HepG2 (cell line): ENCODE results near the gene ZNF28. TPM values are rescaled to one million over a fixed set of nuclear protein-coding genes. Genes with fewer than 3 reads are reported as not detected.
A peak's percentile ranks its signal among the peaks of the same experiment; 100 is the strongest.
"Not testable (repeated sequence)": the region's sequence is repeated elsewhere in the genome, so short reads cannot be mapped to it uniquely, and the experiment has no call there.

Source experiments
- ATAC-seq: fragments of 200-7000 bp; cut with Tn5 transposase; 3 replicates; pipeline ENCODE4 v1.9.1; 2020; ENCODE audit warnings: mild to moderate bottlenecking, moderate library complexity
- Bru-seq: library from RNA; stranded (reverse); fragments of 400-500 nt; gene quantifications from one replicate; lab custom pipeline; 2021; lab: Mats Ljungman, UMichigan
- BruChase-seq, 2 experiments: library from RNA; stranded (reverse); fragments of 400-500 nt; gene quantifications; one replicate each; lab custom pipeline; 2021; lab: Mats Ljungman, UMichigan
- BruUV-seq: library from RNA; stranded (reverse); fragments of 400-500 nt; replicated peaks from 2 replicates; lab custom pipeline; 2021; lab: Mats Ljungman, UMichigan
- CTCF ChIA-PET: fragments of 300-600 bp; formaldehyde crosslinking; extraction: SDS; loops from one replicate; lab custom pipeline; 2021; ENCODE audit warnings: low total read pairs, inconsistent platforms, low intra/inter-chr PET ratio; lab: Yijun Ruan, JAX
- POLR2A ChIA-PET: fragments of 350-600 bp; sonication (Branson Sonifier 250); formaldehyde crosslinking; loops from one replicate; lab custom pipeline; 2020; ENCODE audit warnings: antibody characterized with exemption, inconsistent platforms; lab: Yijun Ruan, JAX
- DNase-seq: peaks from one replicate; pipeline ENCODE4 v3.0.0-alpha.2; 2015; ENCODE audit warnings: low spot score
- FAIRE-seq: peaks from 3 replicates; lab custom pipeline; 2011; peaks lifted over from hg19 to GRCh38; lab: Jason Lieb, UNC
- H2AFZ ChIP-seq: one replicate; pipeline ENCODE4 v1.6.1; 2011; ENCODE audit warnings: low read length, inconsistent platforms
- H3K27ac ChIP-seq: fragments of 300-600 bp; 3 replicates; pipeline ENCODE4 v1.8.0; 2011; ENCODE audit warnings: mixed run types, mild to moderate bottlenecking, mixed read lengths, low read length, inconsistent platforms; ENCODE audit not compliant: insufficient read depth; ENCODE audit errors: extremely low read length
- H3K27me3 ChIP-seq, 2 experiments: fragments of 200-600 bp in 1 of 2; 2 replicates in 1 of 2; 3 replicates in 1 of 2; pipeline versions ENCODE4 v1.6.0 to v1.8.0; 2011; ENCODE audit warnings: low read length in 2 of 2, mild to moderate bottlenecking in 2 of 2, moderate library complexity in 2 of 2, inconsistent platforms in 1 of 2; ENCODE audit not compliant: insufficient read depth in 2 of 2, control insufficient read depth in 1 of 2
- H3K36me3 ChIP-seq, 2 experiments: fragments of 200-600 bp in 1 of 2; replicated peaks in 1 of 2; 2 replicates in 1 of 2; 3 replicates in 1 of 2; pipeline versions ENCODE4 v1.5.1 to v1.8.0; 2011; ENCODE audit warnings: low read length in 2 of 2, inconsistent platforms in 1 of 2; ENCODE audit not compliant: insufficient read depth in 2 of 2, control insufficient read depth in 1 of 2
- H3K4me1 ChIP-seq: 2 replicates; pipeline ENCODE4 v1.5.1; 2012; ENCODE audit warnings: low read length, inconsistent platforms; ENCODE audit not compliant: insufficient read depth
- H3K4me2 ChIP-seq: 2 replicates; pipeline ENCODE4 v1.6.0; 2011; ENCODE audit warnings: low read depth, low read length, inconsistent platforms
- H3K4me3 ChIP-seq, 3 experiments: fragments of 200-600 bp in 1 of 3; sonication (generic), shearing (Covaris generic) in 1 of 3; replicated peaks in 1 of 3; 2 replicates each; pipeline ENCODE4 v1.5.1; 2011 to 2016; ENCODE audit warnings: low read length in 3 of 3, inconsistent platforms in 2 of 3, low read depth in 2 of 3, mild to moderate bottlenecking in 2 of 3, control low read depth in 1 of 3, mixed read lengths in 1 of 3; ENCODE audit not compliant: insufficient read depth in 1 of 3
- H3K79me2 ChIP-seq: one replicate; pipeline ENCODE4 v1.6.1; 2011; ENCODE audit warnings: low read length, inconsistent platforms; ENCODE audit not compliant: insufficient read depth
- H3K9ac ChIP-seq: 2 replicates; pipeline ENCODE4 v1.6.0; 2011; ENCODE audit warnings: mild to moderate bottlenecking, low read depth, low read length, inconsistent platforms; ENCODE audit not compliant: insufficient read depth
- H3K9me3 ChIP-seq: 2 replicates; pipeline ENCODE4 v1.5.1; 2012; ENCODE audit warnings: mild to moderate bottlenecking, low read length
- H4K20me1 ChIP-seq: 2 replicates; pipeline ENCODE4 v1.6.0; 2011; ENCODE audit warnings: inconsistent platforms, mild to moderate bottlenecking, low read length, moderate library complexity; ENCODE audit not compliant: insufficient read depth
- ELF1 ChIP-seq: sonication (generic); formaldehyde crosslinking; IDR thresholded peaks from 2 replicates; pipeline ENCODE4 v1.4.0; 2020; ENCODE audit warnings: missing genetic modification reagents
- GABPB1 ChIP-seq: IDR thresholded peaks from 2 replicates; pipeline ENCODE4 v1.6.1; 2016; ENCODE audit warnings: mild to moderate bottlenecking, missing genetic modification reagents, moderate library complexity, missing compliant biosample characterization
- HNF4A ChIP-seq: sonication (generic); formaldehyde crosslinking; IDR thresholded peaks from 2 replicates; pipeline ENCODE4 v1.4.0; 2020; ENCODE audit warnings: missing genetic modification reagents
- PHF8 ChIP-seq: sonication (generic); formaldehyde crosslinking; IDR thresholded peaks from 2 replicates; pipeline ENCODE4 v1.5.0; 2020; ENCODE audit warnings: missing genetic modification reagents
- SAP130 ChIP-seq: IDR thresholded peaks from 2 replicates; pipeline ENCODE4 v1.6.1; 2016; ENCODE audit warnings: low read depth
- ZMYM4 ChIP-seq: sonication (generic); formaldehyde crosslinking; IDR thresholded peaks from 2 replicates; pipeline ENCODE4 v1.8.1; 2023; ENCODE audit warnings: mild to moderate bottlenecking, missing genetic modification reagents
- ZNF121 ChIP-seq: sonication (generic); formaldehyde crosslinking; IDR thresholded peaks from 2 replicates; pipeline ENCODE4 v1.5.0; 2020; ENCODE audit warnings: mild to moderate bottlenecking, missing genetic modification reagents
- ZNF687 ChIP-seq: sonication (generic); formaldehyde crosslinking; IDR thresholded peaks from 2 replicates; pipeline ENCODE4 v1.5.1; 2020; ENCODE audit warnings: mild to moderate bottlenecking, missing genetic modification reagents, moderate library complexity
- WGBS: methylation state at CpG from one replicate; pipeline ENCODE4 v1.1.6; 2017; ENCODE audit warnings: low lambda C conversion rate; 5-methylcytosine and 5-hydroxymethylcytosine counted together
- in situ Hi-C: cut with HindIII; loops from 2 replicates; pipeline ENCODE4 v1.10.0; 2017; ENCODE audit warnings: low pct_unique_long_range_greater_than_20kb; ENCODE audit not compliant: extremely low pct_ligation_motif_present
- intact Hi-C: fragments of 100-400 bp; cut with micrococcal nuclease; formaldehyde crosslinking; loops from one replicate; pipeline ENCODE4 v1.10.0; 2022; ENCODE audit not compliant: unreplicated experiment
- long read RNA-seq, 2 experiments: library from RNA in 1 of 2; library from polyadenylated mRNA in 1 of 2; stranded (forward) in 1 of 2; unstranded in 1 of 2; transcript quantifications; one replicate each; pipeline ENCODE4 v2.0.0, GENCODE V29; 2019 to 2022
- polyA minus RNA-seq, 3 experiments: library from RNA; depleted of rRNA, polyadenylated mRNA; stranded (reverse); fragments of >200 nt; gene quantifications; 2 replicates each; pipeline ENCODE4 v1.2.3, GENCODE V29; 2011; ENCODE audit warnings: low replicate concordance in 1 of 3
- polyA plus RNA-seq, 8 experiments: library from polyadenylated mRNA; depleted of rRNA in 3 of 8; stranded (reverse) in 7 of 8; unstranded in 1 of 8; fragments of >200 nt; fragmentation: Illumina TruSeq in 4 of 8; extraction: Trizol in 4 of 8; gene quantifications; 2 replicates each; pipeline versions ENCODE4 v1.2.1 to v1.2.3, GENCODE V29; 2011 to 2016; ENCODE audit warnings: low read depth in 4 of 8, missing spikeins in 1 of 8, mixed read lengths in 1 of 8; ENCODE audit not compliant: insufficient read depth in 1 of 8
- total RNA-seq, 5 experiments: library from RNA; depleted of rRNA; stranded (reverse); fragments of >200 nt; fragmentation: Illumina TruSeq; extraction: Trizol; gene quantifications; 2 replicates each; pipeline ENCODE4 v1.2.3, GENCODE V29; 2016; ENCODE audit warnings: low read depth in 1 of 5
- TF ChIP-seq, protein P1 (sequence below): sonication (generic); formaldehyde crosslinking; IDR thresholded peaks from 2 replicates; pipeline ENCODE4 v1.5.0; 2020; ENCODE audit warnings: mild to moderate bottlenecking, missing genetic modification reagents, borderline replicate concordance

Gene ZNF28
- total RNA-seq (2016; rRNA removed; fragmentation: Illumina TruSeq; extraction: Trizol), result 16.0 and 20.0 TPM in 2 replicates
- 2.8 and 6.6 TPM in 2 replicates for total RNA-seq (2016; cell fraction: cytosol; rRNA removed; fragmentation: Illumina TruSeq; extraction: Trizol; ENCODE audit: low read depth)
- 14.5 and 21.3 TPM in 2 replicates for total RNA-seq (2016; cell fraction: insoluble cytoplasmic fraction; rRNA removed; fragmentation: Illumina TruSeq; extraction: Trizol)
- 4.3 and 6.9 TPM in 2 replicates for total RNA-seq (2016; cell fraction: membrane; rRNA removed; fragmentation: Illumina TruSeq; extraction: Trizol)
- total RNA-seq (2016; cell fraction: nucleus; rRNA removed; fragmentation: Illumina TruSeq; extraction: Trizol), result 5.6 and 7.5 TPM in 2 replicates
- 5.0 and 5.9 TPM in 2 replicates for polyA plus RNA-seq (2011; rRNA removed)
- 2.6 and 4.9 TPM in 2 replicates for polyA plus RNA-seq (2011; cell fraction: cytosol; rRNA removed)
- polyA plus RNA-seq (2011; cell fraction: nucleus; rRNA removed), result 1.5 and 2.5 TPM in 2 replicates
- polyA plus RNA-seq (2012), result 4.0 and 5.4 TPM in 2 replicates
- 6.4 and 6.5 TPM in 2 replicates for polyA plus RNA-seq (2016; cell fraction: cytosol; fragmentation: Illumina TruSeq; extraction: Trizol; ENCODE audit: low read depth)
- 9.5 and 12.4 TPM in 2 replicates for polyA plus RNA-seq (2016; cell fraction: insoluble cytoplasmic fraction; fragmentation: Illumina TruSeq; extraction: Trizol; ENCODE audit: low read depth)
- 2.9 and 4.3 TPM in 2 replicates for polyA plus RNA-seq (2016; cell fraction: membrane; fragmentation: Illumina TruSeq; extraction: Trizol; ENCODE audit: low read depth)
- polyA plus RNA-seq (2016; cell fraction: nucleus; fragmentation: Illumina TruSeq; extraction: Trizol; ENCODE audit: insufficient read depth, low read depth), result 4.1 and 6.4 TPM in 2 replicates
- 3.9 and 9.0 TPM in 2 replicates for polyA minus RNA-seq (2011; rRNA and poly(A)+ RNA removed; ENCODE audit: low replicate concordance)
- polyA minus RNA-seq (2011; cell fraction: cytosol; rRNA and poly(A)+ RNA removed), result 7.0 and 9.2 TPM in 2 replicates
- 3.7 and 9.4 TPM in 2 replicates for polyA minus RNA-seq (2011; cell fraction: nucleus; rRNA and poly(A)+ RNA removed)
- percentile 44 among the genes with signal in this experiment for Bru-seq, nascent RNA
- BruChase-seq, experiment 1, labeled RNA remaining after a 6-hour chase, result percentile 51 among the genes with signal in this experiment
- BruChase-seq, experiment 2, labeled RNA remaining after a 2-hour chase, result percentile 52 among the genes with signal in this experiment
- long read RNA-seq, experiment 1, partial matches to known transcripts, result 1 of 1 reads
- long read RNA-seq, experiment 1, other reads (novel, unspliced or antisense), result 0 of 1 reads
- long read RNA-seq, experiment 2, partial matches to known transcripts, result 1 of 4 reads
- long read RNA-seq, experiment 2, other reads (novel, unspliced or antisense), result 3 of 4 reads

DNA sequence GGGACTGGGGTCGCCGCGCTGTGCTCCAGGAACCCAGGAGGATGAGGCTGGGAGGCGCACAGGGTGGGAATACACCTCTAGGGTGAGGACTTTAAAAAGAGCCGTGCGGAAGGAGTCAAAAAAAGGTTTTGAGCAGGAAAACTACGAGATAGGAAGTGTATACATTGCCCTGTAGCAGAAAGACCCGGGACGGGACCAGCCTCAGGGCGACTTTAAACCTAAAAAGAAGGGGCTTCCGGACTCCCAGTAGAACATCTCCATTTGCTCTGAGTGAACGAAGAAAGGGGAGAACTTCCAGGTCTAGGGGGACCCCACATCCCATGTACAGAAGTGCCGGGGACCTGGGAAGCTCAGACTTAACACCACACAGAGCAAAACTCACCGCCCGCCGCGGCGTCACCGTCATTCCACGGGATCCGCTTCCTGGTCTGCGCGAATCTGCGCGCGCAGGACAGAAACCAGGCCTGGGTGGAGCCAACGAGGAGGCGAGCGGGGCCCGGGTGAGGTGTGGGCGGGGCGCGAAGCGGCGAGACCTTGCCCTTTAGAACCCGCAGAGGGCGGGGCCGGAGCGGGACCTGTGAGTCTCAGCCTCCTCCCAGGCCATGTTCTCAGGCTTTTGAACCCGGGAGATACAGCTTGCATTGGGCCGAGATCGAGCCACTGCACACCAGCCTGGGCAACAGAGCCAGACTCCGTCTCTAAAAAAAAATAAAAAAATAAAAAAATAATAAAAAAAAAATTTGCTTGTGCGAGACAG is at the start of gene ZNF28:
Gene ZNF28 (minus strand): TSS at position 430 of the 757 bp plus-strand sequence. CDS start 3,675 bp downstream, outside the sequence.
- in situ Hi-C loops, POLR2A ChIA-PET, H3K36me3 ChIP-seq, H3K4me1 ChIP-seq, H4K20me1 ChIP-seq, H3K27me3 ChIP-seq, intact Hi-C loops, CTCF ChIA-PET, H3K27ac ChIP-seq, H3K79me2 ChIP-seq, BruUV-seq, H2AFZ ChIP-seq, H3K9me3 ChIP-seq: not testable (repeated sequence)
- peak; percentile 43 for DNase-seq
- peak; percentile 98 for ATAC-seq
- H3K4me3 ChIP-seq, result peak within 1 kb of the TSS; percentile 44 to 66 (median 59); a peak in 5 of 6 replicates
- peak within 1 kb of the TSS; percentile 39; the same call in 1 of the 2 replicates for H3K9ac ChIP-seq
- peak within 1 kb of the TSS; percentile 47 for H3K4me2 ChIP-seq
- FAIRE-seq, result peak; percentile 81
- 19% methylated on average over 25 of the region's 44 CpGs for WGBS
- TF ChIP-seq ELF1 (CRISPR knock-in tag) (peak; percentile 57; the same call in 1 of the 2 replicates), HNF4A (CRISPR knock-in tag) (peak; percentile 37; the same call in 1 of the 2 replicates), ZNF121 (CRISPR knock-in tag) (peak; percentile 78), SAP130 (peak; percentile 38; the same call in 1 of the 2 replicates), ZNF687 (CRISPR knock-in tag) (peak; percentile 33; the same call in 1 of the 2 replicates), ZMYM4 (peak; percentile 23; the same call in 1 of the 2 replicates), GABPB1 (CRISPR knock-in tag) (peak; percentile 35; the same call in 1 of the 2 replicates), PHF8 (CRISPR knock-in tag) (0 out of 2 replicates have a peak, but pooled peaks have one; percentile 44)
- TF ChIP-seq, protein P1, sequence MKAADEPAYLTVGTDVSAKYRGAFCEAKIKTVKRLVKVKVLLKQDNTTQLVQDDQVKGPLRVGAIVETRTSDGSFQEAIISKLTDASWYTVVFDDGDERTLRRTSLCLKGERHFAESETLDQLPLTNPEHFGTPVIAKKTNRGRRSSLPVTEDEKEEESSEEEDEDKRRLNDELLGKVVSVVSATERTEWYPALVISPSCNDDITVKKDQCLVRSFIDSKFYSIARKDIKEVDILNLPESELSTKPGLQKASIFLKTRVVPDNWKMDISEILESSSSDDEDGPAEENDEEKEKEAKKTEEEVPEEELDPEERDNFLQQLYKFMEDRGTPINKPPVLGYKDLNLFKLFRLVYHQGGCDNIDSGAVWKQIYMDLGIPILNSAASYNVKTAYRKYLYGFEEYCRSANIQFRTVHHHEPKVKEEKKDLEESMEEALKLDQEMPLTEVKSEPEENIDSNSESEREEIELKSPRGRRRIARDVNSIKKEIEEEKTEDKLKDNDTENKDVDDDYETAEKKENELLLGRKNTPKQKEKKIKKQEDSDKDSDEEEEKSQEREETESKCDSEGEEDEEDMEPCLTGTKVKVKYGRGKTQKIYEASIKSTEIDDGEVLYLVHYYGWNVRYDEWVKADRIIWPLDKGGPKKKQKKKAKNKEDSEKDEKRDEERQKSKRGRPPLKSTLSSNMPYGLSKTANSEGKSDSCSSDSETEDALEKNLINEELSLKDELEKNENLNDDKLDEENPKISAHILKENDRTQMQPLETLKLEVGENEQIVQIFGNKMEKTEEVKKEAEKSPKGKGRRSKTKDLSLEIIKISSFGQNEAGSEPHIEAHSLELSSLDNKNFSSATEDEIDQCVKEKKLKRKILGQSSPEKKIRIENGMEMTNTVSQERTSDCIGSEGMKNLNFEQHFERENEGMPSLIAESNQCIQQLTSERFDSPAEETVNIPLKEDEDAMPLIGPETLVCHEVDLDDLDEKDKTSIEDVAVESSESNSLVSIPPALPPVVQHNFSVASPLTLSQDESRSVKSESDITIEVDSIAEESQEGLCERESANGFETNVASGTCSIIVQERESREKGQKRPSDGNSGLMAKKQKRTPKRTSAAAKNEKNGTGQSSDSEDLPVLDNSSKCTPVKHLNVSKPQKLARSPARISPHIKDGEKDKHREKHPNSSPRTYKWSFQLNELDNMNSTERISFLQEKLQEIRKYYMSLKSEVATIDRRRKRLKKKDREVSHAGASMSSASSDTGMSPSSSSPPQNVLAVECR, result peak; percentile 34; the same call in 1 of the 2 replicates
